ENCODE data around the gene AKT1S1.

- TF ChIP-seq EZH2 (IDR thresholded peaks at IDR 0.05; ENCODE audit: borderline replicate concordance, low read depth, low read length, severe bottlenecking): no peak
- TF ChIP-seq, protein P1, sequence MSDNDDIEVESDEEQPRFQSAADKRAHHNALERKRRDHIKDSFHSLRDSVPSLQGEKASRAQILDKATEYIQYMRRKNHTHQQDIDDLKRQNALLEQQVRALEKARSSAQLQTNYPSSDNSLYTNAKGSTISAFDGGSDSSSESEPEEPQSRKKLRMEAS (IDR thresholded peaks at IDR 0.05; ENCODE audit: insufficient read depth, insufficient read length): no peak
Measured at GRCh38 chr19:49863254-49863934, 13.8 kb downstream of the AKT1S1 start.

Data from endothelial cell of umbilical vein (primary cell).